Measurements from ENCODE around the gene COMMD7. TPM values are rescaled to one million over a fixed set of nuclear protein-coding genes. Genes with fewer than 3 reads are reported as not detected.
"Not testable (repeated sequence)": the region's sequence is repeated elsewhere in the genome, so short reads cannot be mapped to it uniquely, and the experiment has no call there.

COMMD7 gene
- total RNA-seq, 1 donor from 2014 or later: 37.7 TPM

DNA sequence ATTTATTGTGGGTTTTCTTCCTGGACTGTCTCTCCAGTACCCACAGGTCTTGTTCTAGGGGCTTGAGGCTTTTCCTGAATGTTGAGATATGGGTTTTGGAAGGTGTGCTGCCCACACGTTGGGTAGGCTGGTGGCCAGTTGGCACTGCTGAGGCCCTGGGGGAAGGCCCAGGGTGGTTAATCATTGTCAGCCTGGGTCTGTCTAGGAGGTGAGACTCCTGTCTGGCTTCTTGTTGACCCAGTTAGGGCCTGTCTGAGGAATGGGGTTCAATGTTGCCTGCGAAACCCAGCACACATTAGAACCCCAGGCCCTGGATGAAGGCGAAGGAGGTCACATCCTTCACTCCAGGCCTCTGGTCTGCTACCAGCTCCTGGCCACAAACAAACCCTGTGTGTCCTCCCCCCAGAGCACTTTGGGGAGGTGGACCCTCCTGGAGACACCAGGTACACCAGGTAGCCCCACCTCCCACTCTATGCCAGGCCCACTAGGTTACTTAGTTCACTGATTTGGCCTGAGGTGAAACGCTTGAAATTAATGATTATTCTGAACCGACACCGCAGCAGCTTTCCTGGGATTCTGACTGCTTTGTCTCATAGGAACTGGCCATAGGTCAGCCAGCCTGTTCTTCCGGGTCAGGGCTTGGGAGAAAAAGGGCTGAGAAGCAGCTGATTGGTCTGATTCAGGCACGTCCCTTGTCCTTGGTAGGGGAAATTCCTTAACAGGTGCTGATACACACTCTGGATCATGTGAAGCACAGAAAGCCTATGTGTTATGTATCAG is 34.1 kb upstream of the COMMD7 start:
- no peak overlapping the region for H3K27ac Mint-ChIP-seq
- H3K9me3 Mint-ChIP-seq: no peaks in the 10 kb centered on the region
- no peak for DNase-seq
- intact Hi-C loops (cut with micrococcal nuclease): loop anchor here (5.0 kb wide), 1 partner anchor 35 kb away; the partner anchor contains the start of gene COMMD7
- no peak overlapping the region for H3K4me3 Mint-ChIP-seq
- H3K27me3 Mint-ChIP-seq: no peaks in the 10 kb centered on the region
- H3K36me3 Mint-ChIP-seq (ENCODE audit: low read depth): no peaks in the 10 kb centered on the region
- peaks cover 5% of the 10 kb centered on the region for H3K4me1 Mint-ChIP-seq

DNA sequence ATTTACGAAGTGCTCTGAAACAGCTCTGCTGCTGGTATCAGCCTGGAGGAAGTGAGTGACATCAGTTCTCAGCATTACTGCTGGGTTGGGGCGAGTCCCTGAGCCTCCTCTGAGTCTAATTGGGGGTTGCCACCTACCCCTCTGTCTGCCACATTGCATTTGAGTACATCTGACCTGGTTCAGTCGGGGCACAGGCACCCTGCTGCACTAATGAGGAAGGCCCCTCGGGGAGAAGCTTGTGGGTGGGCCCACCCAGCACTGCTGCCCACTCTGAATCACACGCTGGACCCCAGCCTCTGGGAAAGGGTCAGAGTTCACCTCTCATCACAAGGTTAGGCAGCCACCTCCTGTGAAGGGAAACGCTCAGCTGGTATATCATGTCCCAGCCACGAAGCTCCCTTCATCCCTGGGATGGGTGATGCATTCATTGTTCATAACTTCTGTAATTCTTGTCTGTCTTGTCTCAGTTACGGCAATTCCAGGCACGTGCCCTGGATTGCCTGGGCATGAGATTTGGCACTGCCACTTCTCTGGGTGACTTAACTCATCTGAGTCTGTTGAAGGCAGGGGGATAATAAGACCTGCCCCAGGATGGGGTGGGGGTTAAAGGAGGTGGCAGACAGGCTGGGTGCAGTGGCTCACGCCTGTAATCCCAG is 32.2 kb upstream of the COMMD7 start:
- H3K4me3 Mint-ChIP-seq: no peak overlapping the region
- no peaks in the 10 kb centered on the region for H3K36me3 Mint-ChIP-seq (ENCODE audit: low read depth)
- no peak overlapping the region for H3K27ac Mint-ChIP-seq
- no peaks in the 10 kb centered on the region for H3K27me3 Mint-ChIP-seq
- peaks cover 16% of the 10 kb centered on the region for H3K4me1 Mint-ChIP-seq
- intact Hi-C loops (cut with micrococcal nuclease): loop anchor here (5.0 kb wide), 1 partner anchor 33 kb away; the partner anchor contains the start of gene COMMD7
- no peak for DNase-seq
- no peaks in the 10 kb centered on the region for H3K9me3 Mint-ChIP-seq

DNA sequence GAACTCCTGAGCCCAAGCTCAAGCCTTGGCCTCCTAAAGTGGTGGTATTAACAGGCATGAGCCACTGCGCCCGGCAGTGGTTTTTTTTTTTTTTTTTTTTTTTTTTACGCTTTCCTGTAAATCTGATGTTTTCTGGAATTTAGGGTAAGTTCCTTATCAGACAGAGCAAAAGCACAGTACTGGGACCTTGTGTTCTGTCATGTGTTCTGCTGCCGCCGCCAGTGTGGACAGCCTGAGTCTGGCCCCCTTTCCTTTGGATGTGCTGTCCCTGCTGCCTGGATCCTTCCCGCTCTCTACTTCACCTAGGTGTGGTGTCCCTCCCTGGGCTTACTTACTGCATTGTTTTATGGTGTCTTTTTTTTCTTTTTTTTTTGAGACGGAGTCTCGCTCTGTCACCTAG is 30.6 kb upstream of the COMMD7 start:
- Mint-ChIP-seq H3K4me3 (no peak overlapping the region), H3K4me1 (peaks cover 16% of the 10 kb centered on the region), H3K9me3 (no peaks in the 10 kb centered on the region), H3K27me3 (no peaks in the 10 kb centered on the region), H3K36me3 (ENCODE audit: low read depth) (no peaks in the 10 kb centered on the region), H3K27ac (no peak overlapping the region)
- no peak for DNase-seq
- intact Hi-C loops (cut with micrococcal nuclease): no loop called here

DNA sequence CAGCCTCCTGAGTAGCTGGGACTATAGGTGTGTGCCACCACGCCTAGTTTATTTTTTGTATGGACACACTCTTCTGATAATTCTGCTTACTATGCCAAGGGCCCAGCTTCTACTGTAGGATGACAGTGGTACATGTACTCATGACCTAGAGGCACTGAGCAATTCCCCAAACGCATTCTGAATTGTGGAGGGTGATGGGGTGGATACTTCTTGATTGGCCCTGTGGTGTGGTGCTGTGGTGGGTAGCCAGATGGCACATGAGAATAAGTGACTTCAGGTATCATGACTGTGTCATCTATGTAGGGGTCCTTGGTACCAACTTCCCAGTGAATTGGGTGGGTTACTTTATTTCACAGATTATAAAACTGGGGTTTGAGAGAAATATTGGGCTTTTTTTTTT is 30.0 kb upstream of the COMMD7 start:
- peaks cover 15% of the 10 kb centered on the region for H3K4me1 Mint-ChIP-seq
- intact Hi-C loops (cut with micrococcal nuclease): no loop called here
- H3K36me3 Mint-ChIP-seq (ENCODE audit: low read depth): no peaks in the 10 kb centered on the region

DNA sequence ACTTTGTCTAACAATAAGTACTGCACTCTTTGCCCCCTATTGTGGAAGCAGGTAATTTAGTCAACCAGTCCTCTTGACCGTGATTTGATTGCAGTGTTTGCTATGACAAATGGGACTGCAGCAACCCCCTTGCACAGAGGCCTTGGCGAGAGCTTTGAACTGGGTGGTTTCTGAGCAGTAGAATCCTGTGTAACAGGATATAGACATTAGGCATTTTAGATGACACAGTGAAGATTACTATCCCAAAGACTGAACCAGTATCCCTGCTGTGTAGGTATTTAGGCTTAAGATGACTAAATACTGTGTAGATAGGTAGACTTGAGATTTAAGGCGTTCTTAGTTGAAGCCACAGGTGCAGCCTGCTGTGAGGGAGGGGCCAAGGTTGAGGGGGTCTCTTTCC is 28.8 kb upstream of the COMMD7 start:
- Mint-ChIP-seq H3K36me3 (ENCODE audit: low read depth) (no peaks in the 10 kb centered on the region), H3K4me3 (no peak overlapping the region), H3K27ac (no peak overlapping the region), H3K4me1 (peaks cover 15% of the 10 kb centered on the region), H3K27me3 (no peaks in the 10 kb centered on the region), H3K9me3 (no peaks in the 10 kb centered on the region)
- no peak for DNase-seq
- intact Hi-C loops (cut with micrococcal nuclease): no loop called here

More for the DNA sequence above, 30.0 kb upstream of the COMMD7 start:
- no peak for DNase-seq
- Mint-ChIP-seq H3K9me3 (no peaks in the 10 kb centered on the region), H3K4me3 (no peak overlapping the region), H3K27ac (no peak overlapping the region), H3K27me3 (no peaks in the 10 kb centered on the region)

DNA sequence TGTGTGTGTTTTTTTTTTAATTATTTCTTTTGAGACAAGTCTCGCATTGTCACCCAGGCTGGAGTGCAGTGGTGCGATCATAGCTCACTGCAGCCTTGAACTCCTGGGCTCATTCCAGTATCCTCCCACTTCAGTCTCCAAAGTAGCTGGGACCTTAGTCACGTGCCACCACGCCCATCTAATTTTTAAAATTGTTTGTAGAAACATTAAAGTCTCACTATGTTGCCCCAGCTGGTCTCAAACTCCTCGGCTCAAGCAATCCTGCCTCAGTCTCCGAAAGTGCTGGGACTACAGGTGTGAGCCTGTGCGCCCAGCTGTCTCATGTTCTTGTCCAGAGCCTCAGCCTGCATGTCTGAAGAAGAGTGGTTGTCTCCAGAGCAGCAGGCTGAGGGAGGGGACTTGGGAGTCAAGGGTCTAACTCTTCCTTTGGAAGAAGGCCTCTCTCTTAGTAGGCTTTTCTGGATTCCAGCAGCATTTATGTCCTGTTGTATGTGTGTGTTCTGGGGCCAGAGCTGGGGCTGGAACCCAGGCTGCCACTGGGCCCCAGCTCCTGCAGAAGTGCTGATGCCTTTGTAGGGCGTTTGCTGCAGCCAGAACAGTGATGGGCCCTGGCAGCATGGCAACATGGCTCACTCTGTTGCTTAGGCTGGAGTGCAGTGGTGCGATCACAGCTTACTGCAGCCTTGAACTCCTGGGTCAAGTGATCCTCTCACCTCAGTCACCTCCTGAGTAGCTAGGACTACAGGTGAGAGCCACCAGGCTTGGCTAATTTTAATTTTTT is 24.3 kb upstream of the COMMD7 start:
- H3K36me3 Mint-ChIP-seq (ENCODE audit: low read depth): no peaks in the 10 kb centered on the region
- H3K4me3 Mint-ChIP-seq: no peak overlapping the region
- intact Hi-C loops (cut with micrococcal nuclease): no loop called here
- H3K9me3 Mint-ChIP-seq: no peaks in the 10 kb centered on the region
- peaks cover 12% of the 10 kb centered on the region for H3K27me3 Mint-ChIP-seq
- H3K27ac Mint-ChIP-seq: no peak overlapping the region
- no peak for DNase-seq
- peaks cover 14% of the 10 kb centered on the region for H3K4me1 Mint-ChIP-seq

DNA sequence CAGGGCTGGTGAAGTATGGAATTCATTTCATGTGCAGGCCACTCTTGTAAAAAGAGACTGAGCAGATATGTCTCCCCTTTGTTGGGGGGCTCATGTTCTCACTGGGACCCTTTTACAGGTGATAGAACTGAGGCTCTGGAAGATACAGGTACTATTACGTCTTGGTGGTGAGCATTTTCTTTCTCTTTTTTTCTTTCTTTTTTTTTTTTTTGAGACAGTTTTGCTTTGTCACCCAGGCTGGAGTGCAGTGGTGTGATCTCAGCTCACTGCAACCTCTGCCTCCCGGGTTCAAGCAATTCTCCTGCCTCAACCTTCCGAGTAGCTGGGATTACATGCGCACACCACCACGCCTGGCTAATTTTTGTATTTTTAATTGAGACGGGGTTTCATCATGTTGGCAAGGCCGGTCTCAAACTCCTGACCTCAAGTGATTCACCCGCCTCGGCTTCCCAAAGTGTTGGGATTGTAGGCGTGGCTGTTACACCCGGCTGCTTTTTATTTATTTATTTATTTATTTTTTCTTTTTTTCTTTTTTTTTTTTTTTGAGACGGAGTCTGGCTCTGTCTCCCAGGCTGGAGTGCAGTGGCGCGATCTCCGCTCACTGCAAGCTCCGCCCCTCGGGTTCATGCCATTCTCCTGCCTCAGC is 22.1 kb upstream of the COMMD7 start:
- H3K27ac Mint-ChIP-seq; H3K36me3 Mint-ChIP-seq (ENCODE audit: low read depth); H3K9me3 Mint-ChIP-seq; DNase-seq; H3K4me3 Mint-ChIP-seq; intact Hi-C loops (cut with micrococcal nuclease): not testable (repeated sequence)
- peaks cover 12% of the 10 kb centered on the region for H3K27me3 Mint-ChIP-seq
- peaks cover 11% of the 10 kb centered on the region for H3K4me1 Mint-ChIP-seq

DNA sequence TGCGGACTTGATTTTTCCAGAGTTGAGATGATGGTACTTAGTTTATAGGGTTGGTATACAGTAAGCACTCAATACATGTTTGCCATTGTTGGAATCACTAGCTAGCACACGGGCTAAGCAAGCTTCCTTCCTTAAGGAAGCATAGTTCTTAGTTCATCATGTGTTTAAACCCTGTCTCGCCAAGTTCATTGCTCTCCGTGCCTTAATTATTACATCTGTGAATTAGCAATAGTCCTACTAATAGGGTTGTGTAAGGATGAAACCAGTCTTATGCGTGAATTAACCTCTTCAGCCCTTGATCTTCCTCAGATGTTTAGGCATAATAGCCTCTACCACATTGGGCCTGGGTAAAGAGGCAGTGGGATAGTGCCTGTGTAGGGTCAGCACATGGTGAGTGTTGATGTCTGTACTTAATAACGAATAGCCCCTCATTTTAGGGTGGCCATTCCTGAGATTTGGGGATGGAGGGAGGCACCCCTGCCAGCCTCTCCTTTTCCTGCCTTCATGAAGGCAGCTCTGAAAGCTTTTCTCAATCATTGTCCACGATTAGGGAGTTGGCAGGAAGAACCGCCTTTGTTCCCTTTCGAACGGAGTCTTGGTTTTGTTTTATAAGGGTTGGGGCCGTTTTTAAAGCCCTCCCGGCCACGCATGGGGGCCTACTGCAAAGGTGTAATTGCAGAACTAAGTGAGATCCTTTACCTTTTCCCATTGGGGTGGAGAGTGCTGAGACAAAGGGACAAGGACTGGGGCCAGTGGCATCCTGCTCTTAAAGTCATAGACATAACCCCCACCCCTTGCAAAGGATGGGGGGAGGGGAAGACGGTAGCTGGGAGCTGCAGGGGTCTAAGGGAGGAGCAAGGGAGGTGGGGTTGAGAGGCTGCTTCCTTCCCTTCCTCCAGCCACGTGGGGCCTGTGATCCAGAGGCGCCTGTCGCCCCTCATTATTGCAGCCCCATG is 21.0 kb upstream of the COMMD7 start:
- intact Hi-C loops (cut with micrococcal nuclease): loop anchor here (5.0 kb wide), 1 partner anchor 92 kb away; the partner anchor contains the start of gene C20orf203
- H3K9me3 Mint-ChIP-seq: no peaks in the 10 kb centered on the region
- peaks cover 12% of the 10 kb centered on the region for H3K27me3 Mint-ChIP-seq
- H3K27ac Mint-ChIP-seq: no peak overlapping the region
- peaks cover 11% of the 10 kb centered on the region for H3K4me1 Mint-ChIP-seq
- no peak overlapping the region for H3K4me3 Mint-ChIP-seq
- no peaks in the 10 kb centered on the region for H3K36me3 Mint-ChIP-seq (ENCODE audit: low read depth)
- no peak for DNase-seq

DNA sequence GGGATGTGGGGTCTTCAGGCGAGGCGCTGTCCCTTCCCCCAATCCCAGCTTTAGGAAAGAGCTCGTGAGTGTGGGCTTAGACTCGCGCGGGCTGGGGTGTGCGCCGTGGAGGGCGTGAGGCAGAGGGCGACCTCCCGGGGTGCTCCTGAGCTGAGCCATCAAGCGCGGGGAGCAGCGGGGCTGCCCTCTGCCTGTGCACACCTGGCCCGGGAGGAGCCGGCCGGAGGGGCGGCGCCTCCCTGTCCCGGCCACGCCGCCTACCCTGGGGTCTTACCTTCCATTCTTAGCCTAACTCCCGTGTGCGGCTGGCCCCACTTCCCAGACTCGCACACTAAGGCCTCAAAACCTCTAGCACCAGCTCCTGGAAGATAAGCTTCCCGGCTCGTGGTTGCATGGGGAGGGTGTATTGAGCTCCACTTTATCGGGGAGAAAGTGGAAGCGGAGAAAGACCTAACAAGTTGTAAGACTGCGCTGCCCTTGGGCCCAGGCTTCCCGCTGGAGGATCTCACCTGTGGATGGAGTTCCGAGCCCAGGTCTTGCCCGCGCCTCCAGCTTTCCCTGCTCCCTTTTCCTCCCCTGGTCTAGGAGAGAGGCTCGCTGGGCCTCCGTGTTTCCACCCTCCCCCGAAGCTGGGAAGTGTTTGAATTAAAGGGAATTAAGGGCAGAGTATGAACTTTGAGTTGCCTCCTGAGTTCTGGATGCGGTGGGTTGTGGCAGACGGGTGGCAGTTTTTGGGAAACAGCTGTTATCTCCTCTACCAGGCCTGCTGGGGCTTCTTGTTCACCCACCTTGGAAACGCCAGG is 20.1 kb upstream of the COMMD7 start:
- Mint-ChIP-seq H3K4me1 (peaks cover 11% of the 10 kb centered on the region), H3K4me3 (peak overlapping the region; percentile 88), H3K36me3 (ENCODE audit: low read depth) (no peaks in the 10 kb centered on the region), H3K27me3 (peaks cover 12% of the 10 kb centered on the region), H3K9me3 (no peaks in the 10 kb centered on the region), H3K27ac (no peak overlapping the region)
- DNase-seq: peak; percentile 65
- intact Hi-C loops (cut with micrococcal nuclease): loop anchor here (2.0 to 5.0 kb wide), 2 partner anchors 21 to 91 kb away; partner anchors contain the start of genes C20orf203 and COMMD7

DNA sequence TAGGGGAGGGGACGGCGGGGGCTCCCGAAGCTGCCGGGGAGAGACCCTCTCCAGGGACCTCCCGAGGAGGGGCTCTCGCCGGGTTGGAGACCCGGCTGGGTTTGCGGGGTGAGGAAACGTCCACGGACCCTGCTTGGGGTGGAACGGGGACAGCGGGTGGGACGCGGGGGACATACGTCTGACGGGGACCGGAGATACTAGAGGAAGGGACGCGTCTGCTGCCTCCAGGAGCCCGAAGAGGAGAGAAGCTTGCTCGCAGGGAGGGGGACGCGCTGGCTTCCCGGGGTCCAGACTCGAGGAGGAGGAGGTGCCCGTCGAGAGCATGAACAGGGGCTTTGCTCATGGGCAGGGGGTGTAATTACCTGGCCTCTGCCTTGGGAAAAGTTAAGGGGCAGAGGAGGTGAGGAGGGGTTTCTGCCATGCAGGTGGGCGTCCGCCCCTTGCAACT is 19.5 kb upstream of the COMMD7 start:
- Mint-ChIP-seq H3K9me3 (no peaks in the 10 kb centered on the region), H3K27ac (no peak overlapping the region), H3K27me3 (peaks cover 12% of the 10 kb centered on the region), H3K4me1 (peaks cover 11% of the 10 kb centered on the region), H3K4me3 (peak overlapping the region; percentile 88), H3K36me3 (ENCODE audit: low read depth) (no peaks in the 10 kb centered on the region)
- intact Hi-C loops (cut with micrococcal nuclease): loop anchor here (2.0 to 5.0 kb wide), 2 partner anchors 20 to 90 kb away; partner anchors contain the start of genes C20orf203 and COMMD7
- DNase-seq: no peak

DNA sequence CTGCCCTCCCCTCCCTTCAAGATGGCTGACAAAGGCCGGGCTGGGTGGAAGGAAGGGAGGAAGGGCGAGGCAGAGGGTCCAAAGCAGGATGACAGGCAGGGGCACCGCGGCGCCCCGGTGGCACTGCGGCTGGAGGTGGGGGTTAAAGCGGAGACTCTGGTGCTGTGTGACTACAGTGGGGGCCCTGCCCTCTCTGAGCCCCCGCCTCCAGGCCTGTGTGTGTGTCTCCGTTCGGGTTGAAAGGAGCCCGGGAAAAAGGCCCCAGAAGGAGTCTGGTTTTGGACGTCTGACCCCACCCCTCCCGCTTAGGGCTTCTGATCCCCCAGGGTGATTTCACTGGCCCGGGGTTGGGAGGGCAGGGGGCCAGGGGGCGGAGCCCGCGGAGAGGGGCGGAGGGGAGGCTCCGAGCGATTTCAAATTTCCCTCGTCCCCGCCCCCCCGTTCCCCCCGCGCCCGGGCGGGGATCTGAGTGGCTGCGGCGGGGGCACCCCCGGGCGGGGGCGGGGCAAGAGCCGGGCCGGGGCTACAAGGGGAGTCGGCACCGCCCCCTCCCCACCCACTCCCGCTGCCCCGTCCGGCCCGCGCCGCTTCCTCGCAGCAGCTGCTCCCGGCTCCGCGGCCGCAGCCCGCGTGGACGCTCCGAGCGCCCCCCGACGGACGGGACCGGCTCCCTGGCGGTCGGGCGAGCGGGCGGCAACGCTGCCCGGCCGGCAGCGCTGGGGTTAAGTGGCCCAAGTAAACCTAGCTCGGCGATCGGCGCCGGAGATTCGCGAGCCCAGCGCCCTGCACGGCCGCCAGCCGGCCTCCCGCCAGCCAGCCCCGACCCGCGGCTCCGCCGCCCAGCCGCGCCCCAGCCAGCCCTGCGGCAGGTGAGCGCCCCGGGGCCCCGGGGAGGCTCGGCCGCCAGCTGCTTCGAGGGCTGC is 18.8 kb upstream of the COMMD7 start, which contains the start of gene DNMT3B:
TSS of gene DNMT3B (plus strand) at position 555 of the 923 bp plus-strand sequence. CDS start 17,939 bp downstream, outside the sequence.
- intact Hi-C loops (cut with micrococcal nuclease): loop anchor here (2.0 to 5.0 kb wide), 2 partner anchors 19 to 90 kb away; partner anchors contain the start of genes C20orf203 and COMMD7
- Mint-ChIP-seq H3K36me3 (ENCODE audit: low read depth) (no peaks in the 10 kb centered on the region), H3K4me1 (peaks cover 11% of the 10 kb centered on the region), H3K9me3 (no peaks in the 10 kb centered on the region), H3K27me3 (peaks cover 12% of the 10 kb centered on the region), H3K27ac (peak within 1 kb of the TSS; percentile 71), H3K4me3 (peak within 1 kb of the TSS; percentile 88)
- peak; percentile 93 for DNase-seq
